ENCODE results near the gene BCL11A.

DNA sequence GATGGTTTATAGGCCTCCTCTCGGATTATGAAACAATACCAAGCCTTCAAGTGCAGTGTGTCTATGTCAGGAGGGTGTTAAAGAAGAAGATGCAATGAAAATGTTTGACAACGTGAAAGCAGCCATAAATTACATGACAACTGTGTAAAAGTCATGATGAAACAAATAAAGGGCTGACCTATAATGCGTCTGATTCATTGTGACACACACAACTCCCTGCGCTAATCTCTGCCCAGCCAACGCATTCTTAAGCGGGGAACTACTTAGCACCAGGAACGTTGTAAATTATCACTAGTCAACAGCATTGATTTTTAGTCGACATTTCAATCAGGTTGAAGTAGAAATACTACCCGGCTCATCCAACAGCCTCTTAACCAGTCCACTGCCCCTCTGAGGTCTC, 26.8 kb downstream of the BCL11A start:
- no peak for TF ChIP-seq CTCF (IDR thresholded peaks at IDR 0.05)
- no peak for TF ChIP-seq POLR2AphosphoS5 (IDR thresholded peaks at IDR 0.05)
- no peak for TF ChIP-seq POLR2A (IDR thresholded peaks at IDR 0.05)
